Esophagus squamous epithelium (tissue), 5 donors: ENCODE data around the gene CISD3. TPM values are rescaled to one million over a fixed set of nuclear protein-coding genes. Genes with fewer than 3 reads are reported as not detected.

Experiments
- DNase-seq: peaks from one replicate; lab custom pipeline; 2025; lab: John Stamatoyannopoulos, UW
- H3K27ac ChIP-seq, 4 donors: fragments of 200-600 bp; sonication (generic); one replicate each; pipeline ENCODE4 v1.5.1; 2016 to 2019; ENCODE audit warnings: mild to moderate bottlenecking in 1 of 4
- H3K27me3 ChIP-seq, 4 donors: fragments of 200-600 bp; sonication (generic); 1 replicate in 3 of 4; 2 replicates in 1 of 4; pipeline versions ENCODE4 v1.5.1 to v1.6.0; 2017 to 2021; ENCODE audit warnings: antibody characterized with exemption in 1 of 4
- H3K36me3 ChIP-seq, 3 donors: fragments of 200-600 bp; sonication (generic); one replicate each; pipeline ENCODE4 v1.5.1; 2016 to 2019
- H3K4me1 ChIP-seq, 3 donors: fragments of 200-600 bp; sonication (generic); one replicate each; pipeline ENCODE4 v1.5.1; 2017 to 2019
- H3K4me3 ChIP-seq, 4 donors: fragments of 200-600 bp; sonication (generic); 1 replicate in 3 of 4; 2 replicates in 1 of 4; pipeline ENCODE4 v1.5.1; 2016 to 2019; ENCODE audit warnings: mild to moderate bottlenecking in 2 of 4, moderate library complexity in 1 of 4
- H3K9me3 ChIP-seq, 3 donors: fragments of 200-600 bp; sonication (generic); one replicate each; pipeline ENCODE4 v1.5.1; 2016 to 2019
- POLR2A ChIP-seq, 4 donors: fragments of 450-650 bp; IDR thresholded peaks; one replicate each; pipeline ENCODE4 v1.6.1; 2017; ENCODE audit warnings: antibody characterized with exemption in 4 of 4, mild to moderate bottlenecking in 4 of 4, moderate library complexity in 3 of 4
- WGBS, 2 donors: methylation state at CpG; one replicate each; pipeline ENCODE4 v1.1.5; 2018; 5-methylcytosine and 5-hydroxymethylcytosine counted together
- intact Hi-C: fragments of 100-400 bp; cut with DNase I; formaldehyde crosslinking; loops from one replicate; pipeline ENCODE4 v1.15.0; 2022
- total RNA-seq, 4 donors: library from RNA; depleted of rRNA; stranded (reverse); fragments of >200 nt; gene quantifications; one replicate each; pipeline ENCODE4 v1.1.0, GENCODE V29; 2016
- TF ChIP-seq, protein P1 (sequence below), 6 experiments: fragments of 450-650 bp in 4 of 6; fragments of 200-600 bp in 2 of 6; sonication (generic) in 2 of 6; IDR thresholded peaks; one replicate each; pipeline ENCODE4 v1.5.1; 2016 to 2019; ENCODE audit warnings: antibody characterized with exemption in 6 of 6, mild to moderate bottlenecking in 4 of 6, moderate library complexity in 4 of 6
- donor health status: DM: yes; HTN: yes; CAD: no.

The CISD3 gene, protein sequence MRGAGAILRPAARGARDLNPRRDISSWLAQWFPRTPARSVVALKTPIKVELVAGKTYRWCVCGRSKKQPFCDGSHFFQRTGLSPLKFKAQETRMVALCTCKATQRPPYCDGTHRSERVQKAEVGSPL
- total RNA-seq: 1 to 10 TPM; 4.9 to 8.3 (median 7.8) TPM

DNA sequence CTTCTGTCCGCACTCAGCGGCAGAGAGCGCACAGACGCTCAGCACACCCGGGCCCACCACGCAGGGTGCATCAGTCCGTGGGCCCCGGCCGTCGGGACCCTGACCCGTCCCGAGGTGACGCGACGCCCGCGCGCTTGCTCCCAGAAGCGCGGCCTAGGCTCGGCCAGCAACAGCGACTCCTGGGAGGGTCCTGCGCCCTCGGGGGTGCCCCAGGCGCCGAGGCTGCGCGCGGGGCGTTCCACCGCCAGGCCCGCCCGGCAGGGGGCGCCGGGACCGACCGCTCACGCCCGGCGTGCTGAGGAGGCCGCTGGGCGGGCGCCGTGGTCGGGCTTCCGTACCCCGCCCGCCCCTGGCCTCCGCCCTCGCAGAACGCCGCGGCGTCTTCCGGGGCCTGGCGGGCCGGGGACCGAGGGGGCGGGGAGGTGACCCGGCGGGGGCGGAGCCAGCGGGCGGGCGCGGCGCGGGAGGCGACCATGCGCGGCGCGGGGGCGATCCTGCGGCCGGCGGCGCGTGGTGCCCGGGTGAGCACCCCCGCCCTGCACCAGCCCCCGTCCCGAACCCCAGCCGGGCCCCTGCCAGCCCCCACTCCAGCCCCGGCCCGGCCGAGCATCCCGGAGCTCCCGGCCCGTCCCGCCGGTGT, at the start of gene CISD3:
Gene CISD3 (plus strand): TSS at position 456 of the 640 bp plus-strand sequence. CDS start 18 bp downstream, at position 474.
- TF ChIP-seq, protein P1, sequence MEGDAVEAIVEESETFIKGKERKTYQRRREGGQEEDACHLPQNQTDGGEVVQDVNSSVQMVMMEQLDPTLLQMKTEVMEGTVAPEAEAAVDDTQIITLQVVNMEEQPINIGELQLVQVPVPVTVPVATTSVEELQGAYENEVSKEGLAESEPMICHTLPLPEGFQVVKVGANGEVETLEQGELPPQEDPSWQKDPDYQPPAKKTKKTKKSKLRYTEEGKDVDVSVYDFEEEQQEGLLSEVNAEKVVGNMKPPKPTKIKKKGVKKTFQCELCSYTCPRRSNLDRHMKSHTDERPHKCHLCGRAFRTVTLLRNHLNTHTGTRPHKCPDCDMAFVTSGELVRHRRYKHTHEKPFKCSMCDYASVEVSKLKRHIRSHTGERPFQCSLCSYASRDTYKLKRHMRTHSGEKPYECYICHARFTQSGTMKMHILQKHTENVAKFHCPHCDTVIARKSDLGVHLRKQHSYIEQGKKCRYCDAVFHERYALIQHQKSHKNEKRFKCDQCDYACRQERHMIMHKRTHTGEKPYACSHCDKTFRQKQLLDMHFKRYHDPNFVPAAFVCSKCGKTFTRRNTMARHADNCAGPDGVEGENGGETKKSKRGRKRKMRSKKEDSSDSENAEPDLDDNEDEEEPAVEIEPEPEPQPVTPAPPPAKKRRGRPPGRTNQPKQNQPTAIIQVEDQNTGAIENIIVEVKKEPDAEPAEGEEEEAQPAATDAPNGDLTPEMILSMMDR (IDR thresholded peaks at IDR 0.05): peak; percentile 45 to 98 (median 92)
- TF ChIP-seq POLR2A (IDR thresholded peaks at IDR 0.05): no peak
- 0 to 3% methylated on average over 10 to 11 of the region's 92 CpGs for WGBS, 2 donors
- no peaks in the 10 kb centered on the region for H3K27me3 ChIP-seq
- H3K4me3 ChIP-seq: peak within 1 kb of the TSS; percentile 64 to 93 (median 80)
- H3K27ac ChIP-seq: peak within 1 kb of the TSS; percentile 79 to 94 (median 90)
- no peak for DNase-seq
- H3K9me3 ChIP-seq: no peaks in the 10 kb centered on the region
- peaks cover 16 to 79% (median 24%) of the 10 kb centered on the region in 3 donors for H3K4me1 ChIP-seq
- peaks cover 7 to 38% (median 8%) of the 10 kb centered on the region in 3 donors for H3K36me3 ChIP-seq
- intact Hi-C loops: no loop called here

DNA sequence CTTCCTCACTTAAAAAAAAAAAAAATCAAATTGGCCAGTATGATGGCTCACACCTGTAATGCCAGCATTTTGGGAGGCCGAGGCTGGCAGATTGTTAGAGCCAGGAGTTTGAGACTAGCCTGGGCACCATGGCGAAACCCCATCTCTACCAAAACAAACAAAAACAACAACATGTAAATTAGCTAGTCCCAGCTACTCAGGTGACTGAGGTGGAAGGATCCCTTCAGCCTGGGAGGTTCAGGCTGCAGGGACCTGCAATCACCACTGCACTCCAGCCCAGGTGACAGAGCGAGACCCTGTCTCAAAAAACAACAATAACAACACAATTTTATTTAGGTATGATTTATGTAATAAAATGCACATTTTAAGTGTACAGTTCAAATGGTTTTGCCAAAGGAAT, 49.0 kb upstream of the CISD3 start:
- no peaks in the 10 kb centered on the region for H3K9me3 ChIP-seq
- no peak overlapping the region for H3K4me3 ChIP-seq
- WGBS, 2 donors: 81 to 84% methylated on average over 3 of the region's 3 CpGs
- DNase-seq: no peak
- TF ChIP-seq, protein P1 (IDR thresholded peaks at IDR 0.05): no peak
- TF ChIP-seq POLR2A (IDR thresholded peaks at IDR 0.05): no peak
- H3K27me3 ChIP-seq: peaks cover 0 to 2% (median 0%) of the 10 kb centered on the region in 4 donors
- intact Hi-C loops: no loop called here
- H3K36me3 ChIP-seq: no peaks in the 10 kb centered on the region
- H3K4me1 ChIP-seq: peaks cover 3 to 17% (median 3%) of the 10 kb centered on the region in 3 donors
- H3K27ac ChIP-seq: no peak overlapping the region

DNA sequence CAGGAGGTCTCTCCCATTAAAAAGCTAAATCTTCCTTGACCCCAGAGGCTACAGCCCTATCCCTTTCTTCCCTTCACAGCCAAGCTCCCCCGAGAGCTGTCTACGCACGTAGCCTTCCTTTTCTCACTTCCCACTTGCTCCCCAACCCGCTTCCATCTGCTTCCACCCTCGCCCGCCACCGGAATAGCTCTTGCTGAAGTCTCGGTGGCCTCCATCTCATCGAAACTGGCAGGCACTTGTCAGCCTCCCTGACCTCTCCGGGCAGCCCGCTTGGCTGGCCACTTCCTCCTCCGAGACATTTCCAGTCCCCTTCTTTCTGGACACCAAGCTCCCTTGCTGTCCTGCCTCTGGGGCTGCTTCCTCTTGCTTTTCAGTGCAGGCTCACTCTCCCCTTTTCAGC, 44.6 kb upstream of the CISD3 start:
- H3K27me3 ChIP-seq: no peaks in the 10 kb centered on the region
- WGBS, 2 donors: 77 to 81% methylated on average over 12 of the region's 12 CpGs
- intact Hi-C loops: no loop called here

DNA sequence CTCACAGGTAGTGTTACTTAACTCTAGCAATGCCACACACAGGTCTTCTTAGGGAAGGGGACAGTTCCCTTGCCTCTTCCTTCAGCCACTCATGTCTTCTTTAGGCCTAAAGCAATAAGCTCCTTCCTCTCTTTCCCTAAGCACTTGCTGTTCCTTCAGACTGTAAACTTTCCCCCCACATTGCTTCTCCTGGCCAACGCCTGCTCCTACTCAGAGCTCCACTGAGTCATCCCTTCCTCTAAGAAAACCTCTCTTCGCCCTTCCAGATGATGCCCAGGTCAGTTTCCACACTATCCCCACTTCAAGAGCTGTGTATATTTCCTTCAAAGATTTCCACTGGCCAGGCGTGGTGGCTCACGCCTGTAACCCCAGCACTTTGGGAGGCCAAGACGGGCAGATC, 42.9 kb upstream of the CISD3 start:
- H3K9me3 ChIP-seq: no peaks in the 10 kb centered on the region
- WGBS, 2 donors: 64 to 74% methylated on average over 2 to 4 of the region's 5 CpGs
- H3K4me1 ChIP-seq: no peaks in the 10 kb centered on the region
- H3K27ac ChIP-seq: no peak overlapping the region
- H3K36me3 ChIP-seq: no peaks in the 10 kb centered on the region
- DNase-seq: no peak
- H3K4me3 ChIP-seq: no peak overlapping the region
- TF ChIP-seq, protein P1 (IDR thresholded peaks at IDR 0.05): no peak
- intact Hi-C loops: no loop called here
- no peaks in the 10 kb centered on the region for H3K27me3 ChIP-seq

More for the DNA sequence above, 44.6 kb upstream of the CISD3 start:
- no peaks in the 10 kb centered on the region for H3K9me3 ChIP-seq
- DNase-seq: no peak
- no peak overlapping the region for H3K4me3 ChIP-seq
- no peak overlapping the region for H3K27ac ChIP-seq
- H3K36me3 ChIP-seq: no peaks in the 10 kb centered on the region
- TF ChIP-seq POLR2A (IDR thresholded peaks at IDR 0.05): no peak
- TF ChIP-seq, protein P1 (IDR thresholded peaks at IDR 0.05): no peak
- no peaks in the 10 kb centered on the region for H3K4me1 ChIP-seq

DNA sequence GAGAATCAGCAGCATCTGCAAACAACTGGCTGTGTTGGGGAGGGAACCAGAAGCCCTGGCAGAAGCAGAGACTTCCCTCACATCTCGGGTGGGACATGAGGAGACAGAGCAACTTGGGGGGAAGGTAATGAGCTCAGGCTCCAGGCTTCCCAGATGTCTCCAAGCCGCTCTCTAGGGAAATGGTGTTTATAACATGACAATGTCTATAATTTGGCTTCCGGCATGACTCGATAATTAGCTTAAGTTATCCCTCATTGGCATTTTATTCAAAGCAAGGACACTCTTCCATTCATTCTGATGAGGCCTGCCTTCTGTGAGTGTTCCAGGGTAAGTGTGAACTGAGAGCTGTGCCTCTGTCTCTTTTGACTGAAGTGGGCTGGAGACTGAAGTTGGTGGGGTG, 39.8 kb upstream of the CISD3 start:
- DNase-seq: no peak
- H3K27me3 ChIP-seq: no peaks in the 10 kb centered on the region
- H3K4me3 ChIP-seq: no peak overlapping the region
- 89 to 96% methylated on average over 3 to 4 of the region's 4 CpGs for whole genome bisulfite sequencing, 2 donors
- TF ChIP-seq POLR2A (IDR thresholded peaks at IDR 0.05): no peak
- TF ChIP-seq, protein P1 (IDR thresholded peaks at IDR 0.05): no peak
- intact Hi-C loops: no loop called here
- no peaks in the 10 kb centered on the region for H3K36me3 ChIP-seq
- H3K9me3 ChIP-seq: no peaks in the 10 kb centered on the region
- H3K27ac ChIP-seq: no peak overlapping the region
- H3K4me1 ChIP-seq: peaks cover 0 to 18% (median 11%) of the 10 kb centered on the region in 3 donors
